ENCODE data around the gene TM9SF2. TPM values are rescaled to one million over a fixed set of nuclear protein-coding genes. Genes with fewer than 3 reads are reported as not detected.
"Not testable (repeated sequence)": the region's sequence is repeated elsewhere in the genome, so short reads cannot be mapped to it uniquely, and the experiment has no call there.

Gene TM9SF2
- total RNA-seq, 1 donor from 2014 or later: 132 TPM

- no peak for DNase-seq
These were observed 41.6 kb downstream of the TM9SF2 start for GRCh38 chr13:99542788-99543406.

- no peak for DNase-seq
These were observed 44.1 kb downstream of the TM9SF2 start for GRCh38 chr13:99545361-99545760.

- no peak for DNase-seq
These were observed 44.7 kb downstream of the TM9SF2 start for GRCh38 chr13:99545979-99546378.

DNA sequence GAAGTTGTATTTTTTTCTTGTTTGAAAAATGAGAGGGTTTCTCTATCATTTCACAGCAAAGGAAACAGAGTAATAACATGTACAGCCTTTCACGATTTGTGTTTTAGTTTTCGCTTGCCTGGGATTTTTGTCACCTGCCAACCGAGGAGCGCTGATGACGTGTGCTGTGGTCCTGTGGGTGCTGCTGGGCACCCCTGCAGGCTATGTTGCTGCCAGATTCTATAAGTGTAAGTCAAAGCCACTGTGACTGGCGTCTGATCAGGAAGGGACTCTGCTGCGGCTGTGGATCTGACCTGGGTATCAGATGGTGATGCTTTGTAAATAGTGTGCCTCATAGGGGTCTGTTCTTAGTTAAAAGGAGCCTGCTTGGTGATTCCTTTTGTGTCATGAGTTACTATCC is 45.6 kb downstream of the TM9SF2 start:
- DNase-seq: no peak

GRCh38 chr13:99548448-99548847 is 47.2 kb downstream of the TM9SF2 start:
- DNase-seq: no peak

GRCh38 chr13:99553033-99553432 is 51.8 kb downstream of the TM9SF2 start:
- no peak for DNase-seq

DNA sequence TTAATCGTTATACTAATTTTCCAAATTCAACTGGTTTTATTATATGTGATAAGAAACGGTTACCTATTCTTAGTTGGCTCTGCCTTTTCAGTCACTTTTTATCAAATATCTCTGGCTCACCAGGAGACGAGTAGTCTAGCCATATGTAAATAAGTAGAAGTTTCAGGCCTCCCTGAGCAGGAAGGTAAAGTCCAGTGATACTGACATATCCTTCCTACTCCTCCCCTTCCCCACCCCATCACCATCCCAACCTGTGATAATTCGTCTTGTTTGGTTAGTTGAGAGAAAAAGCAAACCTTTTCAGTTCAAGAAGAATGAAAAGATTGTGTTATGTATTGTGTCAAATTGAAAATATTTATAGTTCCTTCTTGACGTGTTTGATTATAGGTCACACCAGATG is 53.9 kb downstream of the TM9SF2 start:
- DNase-seq: no peak

DNA sequence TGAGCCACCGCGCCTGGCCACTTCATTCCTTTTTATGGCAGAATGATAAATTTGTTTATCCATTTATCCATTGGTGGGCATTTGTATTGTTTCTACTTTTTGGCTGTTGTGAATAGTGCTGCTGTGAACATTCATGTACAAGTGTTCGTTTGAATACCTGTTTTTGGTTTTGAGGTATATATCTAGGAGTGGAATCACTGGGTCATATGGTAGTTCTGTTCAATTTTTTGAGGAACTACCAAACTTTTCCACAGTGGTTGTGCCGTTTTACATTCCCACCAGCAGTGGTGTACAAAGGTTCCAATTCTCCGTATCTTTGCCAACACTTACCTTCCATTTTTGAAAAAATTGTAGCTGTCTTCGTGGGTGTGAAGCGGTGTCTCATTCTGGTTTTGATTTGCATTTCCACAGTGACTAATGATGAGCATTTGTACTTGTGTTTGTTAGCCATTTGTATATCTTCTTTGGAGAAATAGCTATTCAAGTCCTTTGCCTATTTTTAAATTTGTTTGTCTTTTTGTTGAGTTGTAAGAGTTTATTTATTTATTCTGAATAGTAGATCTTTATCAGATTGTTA is 55.7 kb downstream of the TM9SF2 start:
- DNase-seq: no peak

- DNase-seq: no peak
These were observed 57.4 kb downstream of the TM9SF2 start for GRCh38 chr13:99558570-99559180.

GRCh38 chr13:99559560-99559959 is 58.3 kb downstream of the TM9SF2 start:
- DNase-seq: no peak

DNA sequence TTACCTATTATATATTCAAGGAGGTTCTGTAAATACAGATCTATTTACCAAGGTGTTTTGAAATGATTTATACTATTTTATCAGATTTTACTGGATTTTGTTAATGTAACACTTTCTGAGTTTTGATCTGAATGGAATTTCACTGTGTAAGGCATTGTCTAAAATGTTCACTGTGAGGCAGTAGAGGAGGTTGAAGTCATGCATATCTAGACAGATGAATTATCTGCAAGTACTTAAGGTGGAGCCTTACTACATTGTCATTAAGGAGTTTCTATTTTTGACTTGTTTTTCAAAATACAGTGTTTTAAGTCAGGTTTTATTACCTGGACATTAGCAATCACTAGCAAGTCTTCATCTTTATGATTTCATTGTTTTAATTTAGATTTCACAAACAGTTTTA is 62.1 kb downstream of the TM9SF2 start:
- no peak for DNase-seq

GRCh38 chr13:99564386-99564785 is 63.1 kb downstream of the TM9SF2 start:
- no peak for DNase-seq

DNA sequence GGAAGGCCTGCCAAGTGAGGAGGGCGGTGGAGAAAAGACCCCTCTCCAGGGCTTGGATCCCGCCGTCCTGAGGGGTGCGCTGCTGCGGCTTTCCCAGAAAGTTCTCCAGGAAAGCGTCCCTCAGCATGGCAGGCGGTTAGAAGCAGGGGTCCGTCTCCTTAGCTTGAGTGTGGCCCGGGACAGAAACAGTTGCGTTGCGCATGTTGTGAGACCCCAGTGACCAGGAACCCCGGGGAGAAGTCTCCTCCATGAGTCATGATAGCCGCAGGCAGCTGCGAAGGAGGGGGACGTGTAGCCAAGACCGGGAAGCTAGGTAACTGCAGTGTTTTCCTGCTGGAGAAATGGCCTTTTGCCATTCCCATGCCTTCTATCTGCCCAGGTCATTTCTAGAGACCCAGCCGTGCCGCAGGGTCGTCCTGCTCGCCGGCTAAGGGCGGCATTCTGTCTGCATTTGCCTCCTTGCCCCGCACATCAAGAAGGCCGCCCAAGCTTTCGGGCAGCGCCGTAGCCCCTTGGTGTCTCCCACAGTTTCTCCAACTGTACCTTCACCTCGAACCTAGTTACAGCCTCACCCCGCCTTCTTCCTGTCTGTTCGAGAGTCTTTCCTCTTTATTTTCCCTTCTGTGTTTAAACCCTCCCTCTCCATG is 64.3 kb downstream of the TM9SF2 start:
- DNase-seq: no peak

GRCh38 chr13:99566125-99567083 is 65.1 kb downstream of the TM9SF2 start:
- DNase-seq: no peak

DNA sequence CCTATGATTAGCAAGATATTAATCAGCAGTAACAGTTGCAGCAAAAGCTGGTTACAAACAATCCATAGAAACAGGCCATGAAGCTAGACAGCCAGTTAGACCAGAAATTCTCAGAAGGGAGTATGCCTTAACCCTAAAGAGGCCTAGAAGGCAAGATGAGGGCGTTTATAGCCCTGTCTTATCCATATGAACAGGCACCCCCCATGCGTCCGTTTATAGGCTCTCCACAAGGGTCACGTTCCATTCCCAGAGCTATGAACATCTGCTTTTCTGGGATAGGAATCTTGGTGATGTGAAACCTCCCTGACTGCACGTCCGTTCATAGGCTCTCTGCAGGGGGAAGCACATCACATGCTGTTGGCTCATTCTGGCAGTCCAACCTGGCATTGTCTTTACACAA is 67.6 kb downstream of the TM9SF2 start:
- not testable (repeated sequence) for DNase-seq

- no peak for DNase-seq
These were observed 70.9 kb downstream of the TM9SF2 start for GRCh38 chr13:99572131-99572530.

DNA sequence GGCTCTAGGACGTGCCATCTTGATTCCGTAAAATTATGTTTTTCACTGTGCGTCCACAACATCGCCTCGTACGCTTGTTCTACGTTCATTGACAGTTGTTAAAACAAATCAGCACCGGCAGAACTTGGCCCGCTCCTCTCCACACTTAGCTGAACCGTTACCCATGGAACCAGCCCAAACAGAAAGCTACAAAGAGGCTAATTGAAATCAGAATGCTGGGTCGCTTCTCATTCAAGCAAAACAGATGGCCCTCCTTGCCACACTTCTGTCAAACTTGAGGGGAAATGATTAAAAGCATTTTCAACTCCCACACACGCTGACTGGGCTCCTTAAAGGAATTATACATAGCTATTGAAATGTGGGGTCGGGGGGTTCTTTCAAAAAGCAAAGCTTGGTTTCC is 71.6 kb downstream of the TM9SF2 start:
- DNase-seq: peak; percentile 34

GRCh38 chr13:99575376-99576120 is 74.3 kb downstream of the TM9SF2 start:
- no peak for DNase-seq

DNA sequence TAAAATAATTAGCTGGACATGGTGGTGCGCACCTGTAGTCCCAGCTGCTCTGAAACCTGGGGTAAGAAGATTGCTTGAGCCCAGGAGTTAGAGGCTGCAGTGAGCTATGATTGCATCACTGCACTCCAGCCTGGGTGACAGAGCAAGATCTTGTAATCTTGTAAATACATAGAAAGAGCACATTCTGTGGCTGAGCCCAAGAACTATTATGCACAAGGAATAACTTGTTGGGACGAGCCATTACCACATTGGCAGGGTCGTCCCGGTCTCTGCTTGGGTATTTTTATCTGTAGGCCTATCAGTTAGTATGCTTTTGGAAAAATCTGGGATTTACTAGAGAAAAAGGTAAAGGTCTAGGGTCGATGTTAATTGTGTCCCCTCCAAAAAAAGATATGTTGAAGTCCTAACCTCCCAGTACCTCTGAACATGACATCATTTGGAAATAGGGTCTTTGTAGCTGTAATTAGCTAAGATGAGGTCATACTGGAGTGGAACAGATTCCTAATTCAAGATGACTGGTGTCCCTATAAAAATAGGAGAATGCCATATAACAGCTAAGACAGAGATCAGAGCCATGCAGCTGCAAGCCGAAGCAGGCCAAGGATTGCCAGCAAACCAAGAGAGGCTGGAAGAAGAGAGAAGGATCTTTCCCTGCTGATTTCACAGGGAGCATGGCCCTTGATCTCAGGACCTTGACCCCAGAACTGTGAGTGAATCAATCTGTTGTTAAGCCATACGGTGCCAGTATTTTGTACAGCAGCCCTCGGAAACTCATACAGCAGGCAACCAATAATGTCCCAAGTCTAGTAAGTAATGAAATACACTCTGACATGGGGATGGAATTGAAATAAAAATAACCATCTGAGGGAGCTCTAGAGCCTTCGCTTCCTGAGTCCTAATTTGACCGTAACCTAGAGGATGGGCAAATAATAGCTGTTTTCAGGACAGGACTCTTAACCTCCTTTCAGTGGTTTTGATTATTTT is 77.0 kb downstream of the TM9SF2 start:
- DNase-seq: no peak

Data from tongue (tissue), 2 donors.